NK-92 (cell line): ENCODE measurements around the gene FERMT3.

Experiments
- DNase-seq: peaks from one replicate; lab custom pipeline; 2025; ENCODE audit not compliant: unreplicated experiment; lab: John Stamatoyannopoulos, UW

FERMT3 gene

DNA sequence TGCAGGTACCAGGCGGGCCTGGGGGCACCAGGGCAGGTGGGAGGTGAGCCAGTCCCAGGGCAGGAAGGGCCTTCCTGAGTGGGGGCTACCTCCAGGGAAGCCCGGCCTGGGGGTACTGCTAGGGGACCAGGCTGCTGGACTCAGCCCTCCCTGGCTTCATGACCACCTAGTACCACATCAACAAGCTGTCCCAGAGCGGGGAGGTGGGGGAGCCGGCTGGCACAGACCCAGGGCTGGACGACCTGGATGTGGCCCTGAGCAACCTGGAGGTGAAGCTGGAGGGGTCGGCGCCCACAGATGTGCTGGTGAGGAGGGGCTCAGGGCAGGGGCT, 12.8 kb downstream of the FERMT3 start:
- DNase-seq: no peak

DNA sequence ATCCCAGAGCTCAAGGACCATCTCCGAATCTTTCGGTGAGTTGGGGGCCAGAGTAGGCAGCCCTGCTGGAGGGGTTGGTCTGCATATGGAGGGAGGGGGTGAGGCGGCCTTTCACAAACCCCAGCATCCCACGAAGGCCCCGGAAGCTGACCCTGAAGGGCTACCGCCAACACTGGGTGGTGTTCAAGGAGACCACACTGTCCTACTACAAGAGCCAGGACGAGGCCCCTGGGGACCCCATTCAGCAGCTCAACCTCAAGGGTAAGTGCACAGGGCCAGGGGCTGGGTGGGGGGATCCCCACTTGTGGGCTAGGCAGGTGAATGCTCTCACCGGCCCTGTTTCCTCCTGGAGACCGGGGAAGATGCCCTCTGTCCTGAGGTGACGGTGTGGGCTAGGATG, 13.2 kb downstream of the FERMT3 start:
- DNase-seq: no peak

DNA sequence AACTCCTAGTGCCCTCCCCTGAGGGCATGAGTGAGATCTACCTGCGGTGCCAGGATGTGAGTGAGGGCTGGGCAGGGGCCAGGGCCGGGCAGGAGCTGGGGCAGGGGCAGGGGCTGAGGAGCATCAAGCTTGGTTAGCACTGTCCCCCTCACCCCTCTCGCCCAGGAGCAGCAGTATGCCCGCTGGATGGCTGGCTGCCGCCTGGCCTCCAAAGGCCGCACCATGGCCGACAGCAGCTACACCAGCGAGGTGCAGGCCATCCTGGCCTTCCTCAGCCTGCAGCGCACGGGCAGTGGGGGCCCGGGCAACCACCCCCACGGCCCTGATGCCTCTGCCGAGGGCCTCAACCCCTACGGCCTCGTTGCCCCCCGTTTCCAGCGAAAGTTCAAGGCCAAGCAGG, 13.8 kb downstream of the FERMT3 start:
- DNase-seq: no peak

DNA sequence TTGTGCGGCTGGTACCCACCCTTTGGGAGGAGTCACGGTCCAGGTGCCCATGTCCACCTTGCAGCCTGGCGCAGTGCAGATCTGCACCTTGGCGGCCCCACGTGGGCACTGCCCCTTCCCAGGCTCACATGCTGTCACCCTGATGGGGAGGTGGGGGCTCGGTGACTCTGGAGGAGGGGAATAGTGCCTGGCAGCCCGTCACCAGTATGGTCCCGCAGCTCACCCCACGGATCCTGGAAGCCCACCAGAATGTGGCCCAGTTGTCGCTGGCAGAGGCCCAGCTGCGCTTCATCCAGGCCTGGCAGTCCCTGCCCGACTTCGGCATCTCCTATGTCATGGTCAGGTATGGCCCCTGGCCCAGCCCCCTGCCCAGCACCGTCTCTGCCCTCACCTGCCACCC, 14.3 kb downstream of the FERMT3 start:
- no peak for DNase-seq

DNA sequence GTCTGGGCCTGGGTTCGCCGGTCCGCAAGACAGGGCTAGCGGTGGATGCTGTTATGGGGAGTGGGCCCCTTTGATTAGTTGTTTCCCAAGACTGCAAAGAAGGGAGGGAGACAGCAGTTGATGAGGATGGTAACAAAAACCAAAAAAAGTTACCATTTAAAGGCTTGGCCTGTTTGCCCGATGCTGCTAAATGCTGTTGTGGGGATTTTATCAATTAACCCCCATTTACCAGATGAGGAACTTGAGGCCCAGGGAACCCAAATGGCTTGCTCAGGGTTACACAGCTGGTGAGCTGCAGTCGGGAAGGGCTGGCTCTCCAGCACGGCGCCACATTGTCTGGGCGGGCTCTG, 16.1 kb downstream of the FERMT3 start:
- no peak for DNase-seq

DNA sequence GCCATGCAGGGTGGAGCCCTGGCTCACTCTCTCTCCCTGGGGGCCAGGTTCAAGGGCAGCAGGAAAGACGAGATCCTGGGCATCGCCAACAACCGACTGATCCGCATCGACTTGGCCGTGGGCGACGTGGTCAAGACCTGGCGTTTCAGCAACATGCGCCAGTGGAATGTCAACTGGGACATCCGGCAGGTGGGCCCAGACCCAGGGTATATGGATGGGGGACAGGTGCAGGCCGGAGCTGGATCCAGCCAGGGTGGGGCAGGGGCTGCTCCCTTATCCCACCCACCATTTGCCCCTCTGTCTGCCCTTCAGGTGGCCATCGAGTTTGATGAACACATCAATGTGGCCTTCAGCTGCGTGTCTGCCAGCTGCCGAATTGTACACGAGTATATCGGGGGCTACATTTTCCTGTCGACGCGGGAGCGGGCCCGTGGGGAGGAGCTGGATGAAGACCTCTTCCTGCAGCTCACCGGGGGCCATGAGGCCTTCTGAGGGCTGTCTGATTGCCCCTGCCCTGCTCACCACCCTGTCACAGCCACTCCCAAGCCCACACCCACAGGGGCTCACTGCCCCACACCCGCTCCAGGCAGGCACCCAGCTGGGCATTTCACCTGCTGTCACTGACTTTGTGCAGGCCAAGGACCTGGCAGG, 16.6 kb downstream of the FERMT3 start:
- no peak for DNase-seq

DNA sequence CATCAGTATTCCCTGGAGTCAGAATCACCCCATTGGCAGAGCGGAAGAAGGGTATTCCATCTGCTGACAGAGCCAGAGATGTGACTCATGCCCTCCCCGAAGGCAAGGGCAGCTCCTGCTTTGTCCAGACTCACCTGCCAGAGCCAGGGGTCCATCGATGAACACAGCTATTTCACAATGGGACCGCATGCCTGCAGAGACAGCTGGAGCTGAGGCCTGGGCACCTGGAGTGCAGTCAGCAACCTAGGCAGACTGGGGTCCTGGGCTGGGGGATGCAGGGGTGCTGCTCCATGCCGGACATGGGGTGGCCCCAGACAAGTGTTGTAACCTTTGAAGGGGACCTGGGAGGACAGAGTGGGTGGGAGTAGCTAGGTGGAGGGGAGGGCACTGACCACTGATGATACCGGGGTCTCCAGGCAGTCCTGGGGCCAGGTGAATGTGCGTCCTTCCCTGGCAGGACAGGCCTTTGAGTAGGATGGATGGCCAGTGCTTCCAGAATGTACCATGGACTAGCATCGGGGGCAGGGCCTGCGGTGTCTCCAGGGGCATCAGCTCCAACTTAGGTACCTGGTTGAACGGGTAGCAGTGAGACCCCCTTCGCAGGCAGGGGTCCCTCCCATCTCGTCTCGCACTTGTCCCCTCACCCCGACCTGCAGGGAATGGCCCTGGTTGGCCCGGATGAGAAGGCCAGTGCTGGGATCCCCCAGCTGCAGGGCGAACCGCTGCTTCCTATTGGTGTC, 17.8 kb downstream of the FERMT3 start:
- DNase-seq: no peak

DNA sequence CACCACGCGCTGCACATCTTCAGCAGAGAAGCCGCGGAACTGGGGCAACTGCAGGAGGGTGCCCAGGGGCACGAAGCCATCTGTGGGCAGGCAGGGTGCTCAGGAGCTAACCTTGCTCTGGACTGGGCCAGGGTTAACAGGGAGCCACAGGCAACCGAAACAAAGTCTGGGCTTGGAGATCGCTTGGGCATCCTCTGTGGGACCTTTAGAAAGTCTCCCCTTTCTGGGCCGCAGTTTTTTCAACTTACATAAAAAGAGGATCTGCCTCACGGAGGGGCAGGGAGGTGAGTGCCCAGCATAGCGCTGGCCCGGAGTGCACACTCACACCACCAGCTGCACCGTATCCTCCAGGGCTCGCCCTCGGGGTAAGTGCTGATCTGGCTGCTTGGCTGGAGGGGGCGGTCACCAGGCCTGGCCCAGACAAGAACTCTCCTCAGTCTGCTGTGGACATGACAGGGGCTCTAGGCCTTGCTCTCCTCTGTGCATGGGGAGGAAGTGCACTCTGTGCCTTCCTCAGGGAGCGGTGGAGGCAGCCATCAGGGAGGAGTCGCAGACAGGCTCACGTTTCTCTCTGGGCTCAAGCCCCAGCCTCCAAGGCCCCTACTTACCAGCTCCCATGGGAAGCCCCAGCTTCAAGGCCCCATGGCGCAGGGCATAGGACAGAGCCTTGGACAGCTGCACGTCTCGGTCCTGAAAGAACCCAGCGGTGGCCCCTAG, 18.5 kb downstream of the FERMT3 start:
- DNase-seq: no peak

DNA sequence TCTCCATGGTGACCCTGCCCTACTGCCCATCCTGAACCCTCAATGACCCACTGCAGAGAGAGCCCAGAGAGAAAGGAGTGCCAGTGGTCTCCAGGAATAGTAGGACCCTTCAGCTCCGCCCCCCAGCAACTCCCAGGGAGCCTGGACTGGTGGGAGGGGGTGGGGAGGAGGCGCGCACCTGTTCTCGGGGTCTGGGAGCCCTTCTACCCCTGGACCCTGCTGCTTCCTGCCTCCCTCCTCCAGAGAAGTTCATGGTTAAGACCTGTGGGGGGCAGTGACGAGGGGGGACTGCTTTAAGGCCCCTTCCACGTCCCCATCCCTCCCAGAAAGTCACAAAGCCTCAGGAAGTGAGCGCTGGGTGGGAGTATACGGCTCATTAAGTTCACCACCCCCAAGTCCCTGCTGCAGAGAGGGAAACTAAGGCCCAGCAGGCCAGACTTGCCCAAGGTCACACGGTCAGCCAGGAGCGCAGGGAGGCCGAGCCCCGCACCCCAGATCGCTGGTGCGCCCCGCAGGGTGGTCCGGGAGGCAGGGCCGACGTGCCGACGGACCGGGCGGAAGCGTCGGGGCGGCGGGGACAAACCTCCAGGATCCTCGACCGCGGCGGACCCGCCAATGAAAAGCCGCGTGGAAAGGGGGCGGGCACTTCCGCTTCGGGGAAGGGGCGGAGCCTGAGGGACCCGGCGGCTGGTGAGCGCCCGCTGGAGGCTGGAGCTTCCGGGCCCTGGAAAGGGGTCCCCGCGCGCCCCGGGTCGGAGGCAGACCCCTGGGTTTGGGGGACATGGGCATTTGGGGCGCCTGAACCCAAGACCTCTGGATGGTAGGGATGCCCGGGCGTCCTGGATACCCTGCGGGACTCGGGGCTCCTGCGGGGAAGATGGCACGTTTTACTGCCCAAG, 19.3 kb downstream of the FERMT3 start, which contains the start of the genes NUDT22 and TRPT1:
TSS of gene NUDT22 (plus strand) at position 667 of the 899 bp plus-strand sequence. CDS start 379 bp downstream, outside the sequence.
TSS of gene TRPT1 (minus strand) at position 579 of the 899 bp plus-strand sequence. CDS start at position 253, 326 bp downstream.
- peak; percentile 47 for DNase-seq

DNA sequence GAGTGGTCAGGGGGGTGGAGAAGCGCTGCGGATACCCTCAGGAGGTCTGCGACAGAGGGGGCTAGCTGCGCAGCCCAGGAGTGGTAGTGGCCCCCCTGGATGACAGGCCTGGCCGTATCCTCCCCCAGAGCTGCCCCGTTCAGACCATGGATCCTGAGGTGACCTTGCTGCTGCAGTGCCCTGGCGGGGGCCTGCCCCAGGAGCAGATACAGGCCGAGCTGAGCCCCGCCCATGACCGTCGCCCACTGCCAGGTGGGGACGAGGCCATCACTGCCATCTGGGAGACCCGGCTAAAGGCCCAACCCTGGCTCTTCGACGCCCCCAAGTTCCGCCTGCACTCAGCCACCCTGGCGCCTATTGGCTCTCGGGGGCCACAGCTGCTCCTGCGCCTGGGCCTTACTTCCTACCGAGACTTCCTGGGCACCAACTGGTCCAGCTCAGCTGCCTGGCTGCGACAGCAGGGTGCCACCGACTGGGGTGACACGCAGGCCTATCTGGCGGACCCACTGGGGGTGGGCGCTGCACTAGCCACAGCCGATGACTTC, 20.1 kb downstream of the FERMT3 start:
- DNase-seq: no peak

DNA sequence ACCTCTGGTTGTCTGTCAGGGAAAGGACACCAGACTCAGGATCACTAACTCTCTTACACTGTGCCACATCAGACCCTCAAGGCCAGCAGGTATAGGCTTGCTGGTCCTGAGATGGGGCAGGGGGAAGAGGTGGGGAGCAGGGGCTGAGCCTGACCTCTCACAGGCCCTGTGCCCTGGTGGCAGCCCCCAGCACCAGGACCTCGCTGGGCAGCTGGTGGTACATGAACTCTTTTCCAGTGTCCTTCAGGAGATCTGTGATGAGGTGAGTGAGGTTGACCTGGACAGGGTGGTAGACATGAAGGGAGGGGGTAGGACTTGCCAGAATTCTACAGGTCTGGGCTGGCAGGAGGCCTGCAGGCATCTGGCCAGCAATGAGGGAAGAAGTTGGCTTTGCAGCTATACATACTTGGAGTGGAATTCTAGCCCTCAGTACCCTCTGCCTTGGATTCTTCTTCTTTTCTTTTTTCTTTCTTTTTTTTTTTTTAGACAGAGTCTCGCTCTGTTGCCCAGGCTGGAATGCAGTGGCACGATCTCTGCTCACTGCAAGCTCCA, 21.0 kb downstream of the FERMT3 start:
- no peak for DNase-seq

DNA sequence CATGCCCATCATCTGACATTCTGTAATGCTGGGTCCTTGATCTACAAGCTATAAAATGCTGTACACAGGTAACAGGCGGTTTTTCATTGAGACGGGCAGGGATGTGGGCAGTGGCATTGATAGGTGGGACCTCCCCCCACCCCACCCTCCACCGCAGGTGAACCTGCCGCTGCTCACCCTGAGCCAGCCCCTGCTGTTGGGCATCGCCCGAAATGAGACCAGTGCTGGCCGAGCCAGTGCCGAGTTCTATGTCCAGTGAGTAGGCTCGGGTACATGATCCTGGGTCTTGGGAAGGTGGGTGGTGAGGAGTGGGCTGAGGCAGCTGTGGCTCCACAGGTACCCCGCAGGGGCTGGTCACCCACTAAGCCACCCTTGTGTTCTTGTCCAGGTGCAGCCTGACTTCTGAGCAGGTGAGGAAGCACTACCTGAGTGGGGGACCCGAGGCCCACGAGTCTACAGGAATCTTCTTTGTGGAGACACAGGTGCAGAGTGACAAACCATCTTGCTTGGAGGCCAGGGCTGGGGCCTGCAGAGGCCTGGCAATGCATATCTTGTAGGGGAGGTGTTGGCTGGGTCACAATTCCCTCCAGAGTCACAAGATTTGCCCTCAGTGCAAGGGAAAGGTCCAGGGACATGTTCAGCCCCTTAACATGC, 22.7 kb downstream of the FERMT3 start:
- DNase-seq: no peak

DNA sequence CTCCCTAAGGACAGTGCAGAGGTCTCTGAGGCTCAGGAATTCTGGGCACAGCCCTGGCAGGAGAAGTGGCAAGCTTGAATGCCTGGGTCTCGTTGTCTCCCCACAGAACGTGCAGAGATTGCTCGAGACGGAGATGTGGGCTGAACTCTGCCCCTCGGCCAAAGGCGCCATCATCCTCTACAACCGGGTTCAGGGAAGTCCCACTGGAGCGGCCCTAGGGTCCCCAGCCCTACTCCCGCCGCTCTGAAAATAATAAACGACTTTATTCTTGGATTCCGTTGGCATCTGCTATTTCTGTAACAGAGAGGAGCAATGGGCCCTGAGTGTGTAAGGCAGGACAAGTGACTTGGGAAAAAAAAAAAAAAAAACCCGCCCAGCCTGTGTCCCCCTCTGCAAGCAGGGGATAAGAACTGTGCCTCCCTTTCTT, 23.2 kb downstream of the FERMT3 start:
- no peak for DNase-seq

DNA sequence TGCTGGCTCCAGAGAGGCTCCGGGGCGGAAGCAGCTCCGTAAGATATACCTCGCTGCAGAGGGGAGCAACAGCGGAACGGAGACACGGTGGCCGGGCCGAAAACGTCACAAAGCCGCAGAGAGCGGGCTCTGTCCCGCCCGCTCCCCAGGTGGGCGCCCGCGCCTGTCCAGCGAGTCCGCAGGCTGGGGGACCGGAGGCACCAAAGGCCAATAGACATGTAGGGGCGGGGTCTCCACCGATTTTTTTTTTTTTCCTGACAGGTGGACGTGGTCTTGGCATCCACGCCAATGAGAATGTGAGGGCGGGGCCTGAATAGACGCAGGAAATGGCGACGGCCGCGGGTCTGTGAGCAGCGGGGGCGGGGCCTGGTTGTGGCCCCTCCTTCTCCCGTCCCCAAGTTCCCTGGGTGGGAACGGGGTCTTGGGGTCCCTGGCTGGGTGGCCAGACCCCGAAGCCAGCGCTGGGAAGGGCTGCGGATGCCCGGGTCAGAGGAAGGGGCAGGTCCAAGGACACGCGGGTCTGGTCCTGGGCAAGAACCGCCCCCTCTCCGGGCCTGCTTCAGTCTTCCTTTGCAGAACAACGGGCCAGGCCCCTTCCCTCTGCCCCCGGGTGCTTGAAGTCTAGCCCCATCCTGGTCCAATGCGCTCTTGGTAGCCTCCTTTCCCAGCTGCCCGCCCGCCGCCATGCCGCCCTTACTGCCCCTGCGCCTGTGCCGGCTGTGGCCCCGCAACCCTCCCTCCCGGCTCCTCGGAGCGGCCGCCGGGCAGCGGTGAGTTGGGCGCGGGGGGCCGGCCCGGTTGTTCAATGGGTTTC, 23.9 kb downstream of the FERMT3 start, which contains the start of gene DNAJC4:
TSS of gene DNAJC4 (plus strand) at position 378 of the 814 bp plus-strand sequence. CDS start at position 685, 307 bp downstream.
- no peak for DNase-seq

DNA sequence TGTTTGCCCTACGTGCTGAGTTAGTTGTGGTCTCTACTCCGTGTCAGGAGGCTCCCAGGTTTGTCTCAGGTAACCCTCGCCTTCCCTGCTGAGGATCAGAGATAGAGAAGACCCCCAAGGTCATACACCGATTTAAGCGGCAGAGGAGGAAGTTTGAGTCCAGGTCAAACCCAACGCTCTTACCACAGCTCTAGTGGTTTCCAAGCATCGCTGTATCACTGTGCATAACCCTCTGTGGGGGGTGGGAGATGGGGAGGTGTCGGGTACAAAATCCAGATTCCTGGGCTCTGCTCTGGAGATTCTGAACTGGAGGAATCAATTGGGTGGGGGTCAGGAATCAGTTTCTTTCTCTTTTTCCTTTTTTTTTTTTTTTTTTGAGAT, 24.5 kb downstream of the FERMT3 start:
- DNase-seq: no peak

DNA sequence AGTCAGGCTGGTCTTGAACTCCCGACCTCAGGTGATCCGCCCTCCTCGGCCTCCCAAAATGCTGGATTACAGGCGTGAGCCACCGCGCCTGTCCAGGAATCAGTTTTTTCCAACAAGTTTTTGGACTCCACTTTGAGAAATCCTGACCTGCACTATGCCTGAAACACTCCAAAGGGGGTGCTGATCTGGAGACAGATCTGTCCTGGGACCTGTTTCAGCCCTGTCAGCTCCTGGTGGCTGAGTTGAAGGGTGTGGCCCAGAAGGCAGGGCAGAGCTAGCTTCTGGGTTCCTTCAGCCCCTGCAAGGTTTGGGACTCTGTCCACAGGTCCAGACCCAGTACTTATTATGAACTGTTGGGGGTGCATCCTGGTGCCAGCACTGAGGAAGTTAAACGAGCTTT, 25.0 kb downstream of the FERMT3 start:
- no peak for DNase-seq

DNA sequence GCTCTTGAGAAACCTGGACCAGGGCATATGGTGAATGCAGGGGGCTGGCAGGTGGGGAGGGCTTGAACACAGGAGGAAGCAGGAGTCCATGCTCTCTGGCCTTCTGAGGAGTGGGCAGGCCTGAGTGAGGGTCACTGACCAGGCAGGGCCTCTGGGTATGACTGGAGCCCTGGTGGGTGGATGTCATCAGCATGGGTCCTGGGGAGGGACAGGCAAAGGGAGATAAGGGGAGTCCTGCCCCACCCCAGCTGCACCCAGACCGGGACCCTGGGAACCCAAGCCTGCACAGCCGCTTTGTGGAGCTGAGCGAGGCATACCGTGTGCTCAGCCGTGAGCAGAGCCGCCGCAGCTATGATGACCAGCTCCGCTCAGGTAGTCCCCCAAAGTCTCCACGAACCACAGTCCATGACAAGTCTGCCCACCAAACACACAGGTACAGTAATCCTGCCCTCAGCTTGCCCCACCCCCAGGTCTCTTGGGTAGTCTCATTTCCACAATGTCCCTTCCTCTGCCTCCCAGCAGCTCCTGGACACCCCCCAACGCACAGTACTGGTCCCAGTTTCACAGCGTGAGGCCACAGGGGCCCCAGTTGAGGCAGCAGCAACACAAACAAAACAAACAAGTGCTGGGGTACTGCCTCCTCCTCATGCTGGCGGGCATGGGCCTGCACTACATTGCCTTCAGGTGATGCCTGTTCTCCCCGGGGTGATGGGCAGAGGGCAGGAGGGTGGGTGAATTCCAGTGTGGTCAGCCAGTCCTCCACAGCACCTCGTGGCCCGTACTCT, 25.9 kb downstream of the FERMT3 start:
- DNase-seq: no peak

DNA sequence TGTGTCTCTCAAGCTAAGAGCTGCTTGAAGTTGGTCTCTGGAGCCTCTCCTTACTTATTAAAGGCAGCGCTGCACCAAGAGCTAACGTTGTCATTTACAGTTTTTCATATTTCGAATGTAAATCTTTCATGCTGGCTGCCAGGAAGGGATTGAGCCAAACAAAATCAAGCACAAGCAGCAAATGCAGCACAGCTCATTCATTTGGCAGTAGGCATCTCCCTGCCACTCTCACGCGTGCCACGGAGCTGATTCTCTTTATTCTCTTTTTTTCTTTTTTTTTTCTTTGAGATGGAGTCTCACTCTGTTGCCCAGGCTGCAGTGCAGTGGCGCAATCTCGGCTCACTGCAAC, 26.4 kb downstream of the FERMT3 start:
- DNase-seq: no peak
